ENCODE results near the gene ARRDC1. TPM values are rescaled to one million over a fixed set of nuclear protein-coding genes. Genes with fewer than 3 reads are reported as not detected.

The ARRDC1 gene
- total RNA-seq, 1 donor from 2014 or later: 136 TPM

DNA sequence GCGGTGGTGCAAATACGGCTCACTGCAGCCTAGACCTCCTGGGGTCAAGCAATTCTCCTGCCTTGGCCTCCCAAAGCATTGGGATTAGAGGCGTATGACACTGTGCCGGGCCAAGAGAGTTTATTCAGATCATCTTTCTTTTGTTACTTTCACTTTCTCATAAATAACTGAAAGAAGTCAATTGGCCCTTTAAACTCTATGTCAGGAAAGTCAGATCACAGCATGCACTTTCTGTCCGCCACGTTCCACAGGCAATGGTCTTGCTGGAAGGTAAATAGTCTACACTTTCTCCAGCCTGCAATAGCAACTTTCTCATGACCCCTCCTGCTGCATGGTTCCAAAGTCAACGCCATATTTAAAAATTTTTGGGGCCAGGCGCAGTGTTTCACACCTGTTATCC lies 6.5 kb upstream of the ARRDC1 start:
- Histone ChIP-seq H3K36me3 (ENCODE audit: control insufficient read depth, insufficient read depth, low read length) (no peaks in the 10 kb centered on the region), H3K27me3 (ENCODE audit: control insufficient read depth, insufficient read depth, low read length) (no peaks in the 10 kb centered on the region), H3K4me3 (ENCODE audit: low read depth, low read length) (no peak overlapping the region)
- DNase-seq (ENCODE audit: low read depth): no peak
- TF ChIP-seq, protein P1, sequence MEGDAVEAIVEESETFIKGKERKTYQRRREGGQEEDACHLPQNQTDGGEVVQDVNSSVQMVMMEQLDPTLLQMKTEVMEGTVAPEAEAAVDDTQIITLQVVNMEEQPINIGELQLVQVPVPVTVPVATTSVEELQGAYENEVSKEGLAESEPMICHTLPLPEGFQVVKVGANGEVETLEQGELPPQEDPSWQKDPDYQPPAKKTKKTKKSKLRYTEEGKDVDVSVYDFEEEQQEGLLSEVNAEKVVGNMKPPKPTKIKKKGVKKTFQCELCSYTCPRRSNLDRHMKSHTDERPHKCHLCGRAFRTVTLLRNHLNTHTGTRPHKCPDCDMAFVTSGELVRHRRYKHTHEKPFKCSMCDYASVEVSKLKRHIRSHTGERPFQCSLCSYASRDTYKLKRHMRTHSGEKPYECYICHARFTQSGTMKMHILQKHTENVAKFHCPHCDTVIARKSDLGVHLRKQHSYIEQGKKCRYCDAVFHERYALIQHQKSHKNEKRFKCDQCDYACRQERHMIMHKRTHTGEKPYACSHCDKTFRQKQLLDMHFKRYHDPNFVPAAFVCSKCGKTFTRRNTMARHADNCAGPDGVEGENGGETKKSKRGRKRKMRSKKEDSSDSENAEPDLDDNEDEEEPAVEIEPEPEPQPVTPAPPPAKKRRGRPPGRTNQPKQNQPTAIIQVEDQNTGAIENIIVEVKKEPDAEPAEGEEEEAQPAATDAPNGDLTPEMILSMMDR (IDR thresholded peaks at IDR 0.05; ENCODE audit: insufficient read depth, low read length, severe bottlenecking): no peak
- no peak for FAIRE-seq

DNA sequence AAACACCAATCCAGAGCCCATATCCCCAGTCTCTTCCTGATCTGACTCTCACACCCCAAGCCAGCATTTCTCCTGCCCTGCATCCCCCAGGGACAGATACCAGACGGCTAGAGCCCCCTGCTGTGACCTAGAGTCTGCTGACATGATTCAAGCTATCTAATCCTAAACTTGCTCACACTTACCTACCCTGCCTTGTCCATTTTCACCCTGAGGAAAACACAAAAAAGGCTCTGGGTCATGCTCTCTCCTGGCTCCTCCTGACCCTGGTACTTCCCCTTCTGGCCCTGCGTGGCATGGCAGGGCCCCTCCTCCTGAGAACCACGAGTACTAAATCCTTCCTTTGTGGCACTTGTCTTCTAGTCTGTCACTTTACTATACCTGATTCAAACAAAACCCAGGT lies 2.8 kb upstream of the ARRDC1 start:
- TF ChIP-seq, protein P1 (IDR thresholded peaks at IDR 0.05; ENCODE audit: insufficient read depth, low read length, severe bottlenecking): no peak
- FAIRE-seq: no peak
- no peak for DNase-seq (ENCODE audit: low read depth)
- Histone ChIP-seq H3K27me3 (ENCODE audit: control insufficient read depth, insufficient read depth, low read length) (no peaks in the 10 kb centered on the region), H3K36me3 (ENCODE audit: control insufficient read depth, insufficient read depth, low read length) (no peaks in the 10 kb centered on the region), H3K4me3 (ENCODE audit: low read depth, low read length) (no peak overlapping the region)

DNA sequence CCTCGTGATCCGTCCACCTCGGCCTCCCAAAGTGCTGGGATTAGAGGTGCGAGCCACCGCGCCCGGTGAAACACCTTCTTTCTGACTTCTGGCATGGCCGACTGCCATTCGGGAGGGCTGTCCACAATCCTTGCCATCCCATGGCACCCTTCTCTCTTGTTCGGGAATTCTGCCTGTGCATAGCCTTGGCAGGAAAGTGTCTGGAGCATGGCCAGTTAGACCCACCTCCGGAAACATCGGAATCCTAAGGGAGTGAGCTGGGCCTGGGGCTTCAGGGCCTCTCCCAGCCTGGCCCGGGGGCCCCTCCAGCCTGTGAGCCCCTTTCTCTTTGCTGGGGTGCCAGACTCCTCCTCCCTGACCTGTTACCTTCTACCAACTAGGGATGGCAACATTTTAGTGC lies 1.6 kb upstream of the ARRDC1 start:
- Histone ChIP-seq H3K36me3 (ENCODE audit: control insufficient read depth, insufficient read depth, low read length) (peaks cover 7% of the 10 kb centered on the region), H3K27me3 (ENCODE audit: control insufficient read depth, insufficient read depth, low read length) (no peaks in the 10 kb centered on the region), H3K4me3 (ENCODE audit: low read depth, low read length) (no peak overlapping the region)
- FAIRE-seq: no peak
- DNase-seq (ENCODE audit: low read depth): no peak
- TF ChIP-seq, protein P1 (IDR thresholded peaks at IDR 0.05; ENCODE audit: insufficient read depth, low read length, severe bottlenecking): no peak

DNA sequence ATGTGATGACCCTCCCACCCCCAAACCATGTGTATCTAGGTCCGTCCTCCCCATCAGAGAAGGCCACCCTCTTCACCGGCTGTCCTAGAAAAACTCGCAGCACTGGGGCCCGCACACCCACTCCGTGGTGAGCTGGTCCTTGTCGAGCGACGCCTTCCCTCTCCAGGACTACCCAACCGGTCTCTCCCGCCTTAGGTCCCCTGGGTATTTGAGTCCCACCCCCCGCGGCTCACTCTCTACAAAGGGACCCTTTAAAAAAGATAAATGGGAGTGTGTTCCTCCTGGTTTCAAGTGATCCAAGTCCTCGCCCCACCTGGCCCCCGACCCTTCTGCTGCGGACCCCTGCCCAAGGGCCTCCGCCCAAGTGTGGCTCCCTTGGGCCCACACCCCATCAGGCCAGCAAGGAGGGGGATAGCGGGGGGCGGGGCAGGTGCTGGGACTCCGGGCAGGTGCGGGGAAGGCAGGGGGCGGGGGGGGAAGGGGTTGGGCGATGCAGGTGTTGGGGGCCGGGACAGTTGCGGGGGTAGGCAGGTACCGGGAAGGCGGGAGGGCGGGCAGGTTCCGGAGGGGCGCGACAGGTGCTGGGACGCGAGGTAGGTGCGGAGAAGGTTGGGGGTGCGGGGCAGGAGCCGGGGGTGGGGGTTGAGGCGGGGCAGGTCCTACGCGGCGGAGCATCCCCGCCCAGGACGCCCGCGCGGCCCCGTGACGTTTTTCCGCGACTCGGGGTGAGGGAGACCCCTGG lies 970 bp upstream of the ARRDC1 start:
- H3K4me3 ChIP-seq (ENCODE audit: low read depth, low read length): peak overlapping the region; percentile 43
- H3K27me3 ChIP-seq (ENCODE audit: control insufficient read depth, insufficient read depth, low read length): no peaks in the 10 kb centered on the region
- TF ChIP-seq, protein P1 (IDR thresholded peaks at IDR 0.05; ENCODE audit: insufficient read depth, low read length, severe bottlenecking): no peak
- peaks cover 10% of the 10 kb centered on the region for H3K36me3 ChIP-seq (ENCODE audit: control insufficient read depth, insufficient read depth, low read length)
- DNase-seq (ENCODE audit: low read depth): no peak
- no peak for FAIRE-seq

DNA sequence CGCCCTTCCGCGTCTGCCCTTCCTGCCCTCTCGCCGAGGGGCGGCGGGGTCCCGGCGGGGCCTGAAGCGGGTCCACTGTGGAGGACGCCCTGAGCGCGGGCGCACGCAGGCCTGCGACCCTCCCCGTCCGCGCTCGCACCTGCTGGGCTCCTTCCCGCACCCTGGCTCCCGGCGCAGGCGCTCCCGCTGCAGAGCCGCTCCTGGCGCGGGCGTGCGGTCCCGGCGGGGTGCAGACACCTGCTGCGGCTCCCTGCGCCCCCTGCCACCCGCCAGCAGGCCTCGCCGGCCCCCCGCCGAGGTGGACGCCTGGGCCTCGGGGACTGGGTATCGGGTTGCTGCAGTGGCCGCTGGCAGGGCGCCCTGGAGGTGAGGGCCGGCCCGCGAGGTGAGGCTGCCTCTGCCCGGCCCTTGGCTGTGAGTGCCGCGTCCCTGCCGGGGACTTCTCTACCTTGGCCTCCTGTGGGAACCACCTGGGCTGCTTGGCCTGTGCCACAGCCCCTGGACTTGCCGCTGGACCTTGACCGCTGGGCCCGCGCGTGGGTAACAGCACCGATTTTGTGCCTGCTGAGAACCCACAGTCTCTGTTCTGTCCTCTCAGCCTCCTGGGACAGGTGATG lies 627 bp downstream of the ARRDC1 start:
- Histone ChIP-seq H3K27me3 (ENCODE audit: control insufficient read depth, insufficient read depth, low read length) (no peaks in the 10 kb centered on the region), H3K36me3 (ENCODE audit: control insufficient read depth, insufficient read depth, low read length) (peaks cover 10% of the 10 kb centered on the region), H3K4me3 (ENCODE audit: low read depth, low read length) (peak overlapping the region; percentile 80)
- DNase-seq (ENCODE audit: low read depth) (no peak), FAIRE-seq (no peak)
- TF ChIP-seq, protein P1 (IDR thresholded peaks at IDR 0.05; ENCODE audit: insufficient read depth, low read length, severe bottlenecking): no peak

Data from bronchial epithelial cell (primary cell).